Sciatic nerve (tissue), 2 donors: ENCODE results near the gene TNRC6C. TPM values are rescaled to one million over a fixed set of nuclear protein-coding genes. Genes with fewer than 3 reads are reported as not detected.

Experiments used
- ATAC-seq: fragments of 200-7000 bp; cut with Tn5 transposase; one replicate; pipeline ENCODE4 v1.9.1; 2020; ENCODE audit warnings: mild to moderate bottlenecking, moderate library complexity
- DNase-seq: peaks from one replicate; pipeline ENCODE4 v3.0.0-alpha.2; 2020; ENCODE audit warnings: low spot score
- intact Hi-C: fragments of 100-400 bp; cut with DNase I; formaldehyde crosslinking; loops from one replicate; pipeline ENCODE4 v1.14.2; 2022
- total RNA-seq: library from RNA; stranded (reverse); fragmentation: NEBNext Ultra II Directional; extraction: Animal tissue kit (Norgen Biotek cat#: 25700); gene quantifications from one replicate; pipeline ENCODE4 v1.2.1, GENCODE V29; 2021
- donor health status: DM: no; HTN: no; CAD: no.
- donor health status: DM: no; HTN: no; CAD: no.

Gene TNRC6C
- total RNA-seq, 1 donor from 2014 or later, result 69.3 TPM

DNA sequence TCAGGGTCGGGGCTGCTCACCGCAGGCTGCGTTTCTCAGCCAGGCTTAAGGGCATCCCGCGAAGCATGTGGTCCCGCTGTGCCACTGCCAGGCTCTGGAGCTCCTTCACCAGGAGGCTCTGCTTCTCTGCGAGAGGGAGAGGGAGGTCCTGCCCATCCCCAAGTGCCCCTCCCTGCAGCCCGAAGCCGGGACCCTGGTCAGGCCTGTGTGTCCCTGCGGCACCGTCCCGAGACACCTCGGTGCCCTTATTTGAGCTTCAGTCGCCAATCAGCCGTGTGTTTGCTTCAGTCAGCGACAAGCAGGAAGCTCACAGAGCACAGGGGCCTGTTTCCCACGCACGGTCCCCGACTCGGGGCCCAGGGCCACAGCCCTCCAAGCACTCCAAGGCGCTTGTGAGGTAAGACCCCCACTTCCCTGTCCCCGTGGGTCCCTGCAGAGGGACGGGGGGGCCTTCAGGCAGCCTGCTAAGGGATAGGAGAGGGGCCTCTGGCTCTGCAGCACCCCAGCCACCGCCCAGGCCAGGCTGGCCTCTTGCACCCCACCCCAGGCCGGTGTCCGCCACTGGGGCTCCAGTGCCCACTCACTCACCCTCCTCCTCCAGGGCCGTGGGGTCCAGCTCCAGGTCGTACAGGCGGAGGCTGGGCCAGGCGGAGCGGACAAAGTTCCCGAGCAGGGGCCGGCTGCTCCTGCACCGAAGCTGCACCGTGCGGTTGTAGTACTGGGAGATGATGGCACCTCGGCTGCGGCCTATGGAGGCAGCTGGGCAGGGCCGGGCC, 166.8 kb downstream of the TNRC6C start:
- intact Hi-C loops, result loop anchor here (10.0 kb wide), 1 partner anchor 239 kb away; the partner anchor contains the start of gene SOCS3
- no peak for ATAC-seq
- peak; percentile 62 for DNase-seq

DNA sequence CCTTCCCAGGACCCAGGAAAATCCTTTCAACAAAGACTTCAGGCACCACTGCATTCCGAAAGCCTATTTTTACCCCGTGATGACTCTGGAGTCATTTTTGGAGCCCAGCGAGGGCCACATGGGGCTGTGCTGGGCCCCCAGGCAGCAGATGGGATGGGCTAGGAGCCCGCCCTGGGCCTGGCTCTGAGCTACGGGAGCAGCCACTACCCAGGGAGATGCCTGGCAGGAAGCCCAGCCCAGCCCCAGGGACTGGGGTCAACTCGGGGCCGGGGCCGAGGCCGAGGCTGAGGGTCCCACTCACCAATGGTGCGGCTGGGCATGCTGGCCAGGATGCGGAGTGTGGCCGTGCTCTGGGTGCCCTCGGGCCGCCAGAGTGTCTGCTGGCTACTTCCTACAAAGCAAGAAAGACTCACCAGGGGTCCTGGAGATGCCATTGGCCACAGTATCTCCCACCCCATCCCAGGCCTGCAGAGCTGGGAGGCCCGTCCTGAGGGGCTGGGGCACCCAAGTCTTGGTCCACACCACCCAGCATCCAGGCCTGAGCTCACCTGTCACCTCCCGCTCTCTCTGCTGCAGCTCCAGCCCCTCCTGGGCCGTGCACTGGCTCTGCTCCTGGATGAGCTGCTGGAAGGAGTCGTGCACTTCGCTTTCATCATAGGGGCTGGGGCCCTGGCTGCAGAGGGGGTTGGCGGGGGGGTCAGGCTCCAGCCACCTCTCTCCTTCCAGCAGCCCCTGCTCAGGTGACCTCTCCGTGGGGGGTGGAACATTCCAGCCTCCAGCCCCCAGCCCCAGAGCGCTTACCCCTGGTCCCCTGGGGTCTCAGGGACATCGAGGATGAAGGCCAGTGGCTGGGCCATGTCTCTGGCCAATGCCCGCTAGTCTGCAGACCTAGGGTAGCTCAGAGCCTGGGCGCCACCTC, 167.7 kb downstream of the TNRC6C start:
- no peak for ATAC-seq
- intact Hi-C loops, result loop anchor here (10.0 kb wide), 1 partner anchor 239 kb away; the partner anchor contains the start of gene SOCS3
- peak; percentile 68 for DNase-seq

DNA sequence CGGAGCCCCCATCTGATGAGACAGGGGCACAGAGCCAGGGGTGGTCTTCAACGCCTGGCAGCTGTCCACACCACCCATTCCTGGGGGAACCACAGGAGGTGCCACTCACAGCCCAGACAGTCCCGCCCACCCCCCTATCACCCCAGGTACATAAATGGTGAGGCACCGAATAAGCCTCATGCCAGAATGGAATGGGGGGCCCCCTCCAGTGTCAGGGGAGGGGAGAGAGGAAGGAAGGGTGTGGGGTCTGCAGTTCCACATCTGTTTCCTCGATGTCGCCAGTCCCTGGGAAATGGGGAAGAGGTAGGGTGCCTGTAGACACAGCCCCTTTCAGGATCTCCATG, 168.4 kb downstream of the TNRC6C start:
- intact Hi-C loops, result loop anchor here (10.0 kb wide), 1 partner anchor 238 kb away; the partner anchor contains the start of gene SOCS3
- ATAC-seq (no peak), DNase-seq (peak; percentile 60)

DNA sequence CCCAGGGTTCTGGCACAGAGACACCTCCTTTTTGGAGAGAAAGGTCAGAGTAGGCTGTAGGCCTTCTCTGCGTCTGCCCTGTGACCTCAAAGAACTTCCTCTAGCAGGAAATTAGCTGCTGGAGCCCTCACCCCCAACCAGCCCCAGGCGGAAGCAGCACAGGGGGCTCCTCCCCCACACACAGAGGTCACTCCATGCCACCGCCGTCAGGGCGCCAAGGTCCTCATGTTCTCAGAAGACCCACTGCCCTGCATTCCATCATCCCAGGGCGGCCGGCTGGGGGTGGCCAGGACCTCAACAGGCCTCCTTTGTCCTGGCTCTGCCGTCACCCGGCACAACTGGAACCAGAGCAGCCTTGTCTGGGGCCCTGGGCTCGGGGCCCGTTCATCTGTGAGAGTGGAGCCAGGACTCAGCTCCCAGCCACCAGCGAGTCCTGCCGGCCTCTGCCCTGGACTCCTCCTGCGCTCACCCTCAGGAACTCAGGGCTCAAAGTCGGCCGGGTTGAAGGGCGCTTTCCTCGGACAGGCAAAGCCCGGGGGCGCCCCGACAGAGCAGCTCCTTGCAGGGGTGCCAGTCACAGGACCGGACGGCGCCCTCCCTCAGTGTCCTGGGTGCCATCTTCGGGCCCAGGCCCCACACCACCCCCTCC, 168.9 kb downstream of the TNRC6C start:
- intact Hi-C loops, result loop anchor here (10.0 kb wide), 1 partner anchor 237 kb away; the partner anchor contains the start of gene SOCS3
- ATAC-seq, result peak; percentile 70
- DNase-seq, result peak; percentile 86

DNA sequence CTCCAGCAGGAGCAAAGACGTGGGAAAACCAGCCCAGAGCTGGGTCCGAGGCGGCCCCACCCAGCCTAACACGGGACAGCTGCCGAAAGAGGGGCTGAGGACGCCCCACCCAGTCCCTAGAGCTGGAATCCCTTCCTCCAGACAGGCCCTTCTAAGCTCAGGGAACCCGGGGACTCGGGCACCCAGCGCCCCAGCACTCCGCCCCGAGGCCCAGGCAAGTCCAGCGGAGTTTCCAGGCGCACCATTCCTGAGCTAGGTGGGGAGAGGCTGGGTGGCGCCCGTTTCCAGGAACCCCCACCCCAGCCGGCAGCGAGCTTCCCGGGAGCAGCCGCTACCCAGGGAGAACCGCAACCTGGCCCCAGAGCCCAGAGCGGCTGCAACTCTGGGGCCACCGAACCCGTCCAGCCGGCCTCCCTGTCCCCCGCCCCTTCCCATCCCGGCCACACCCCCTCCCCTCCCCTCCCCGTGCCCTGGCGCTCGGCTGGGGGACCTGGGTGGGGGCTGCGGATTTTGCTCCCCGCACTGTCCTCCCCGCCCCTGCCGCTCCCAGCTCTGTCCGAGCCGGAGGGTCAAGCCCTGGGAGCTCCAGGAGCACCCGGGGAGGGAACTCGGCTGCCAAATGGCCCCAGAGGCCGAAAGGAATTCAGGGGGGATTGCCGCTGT, 169.5 kb downstream of the TNRC6C start:
- ATAC-seq (peak; percentile 28), DNase-seq (peak; percentile 74)
- intact Hi-C loops, result loop anchor here (10.0 kb wide), 1 partner anchor 237 kb away; the partner anchor contains the start of gene SOCS3

DNA sequence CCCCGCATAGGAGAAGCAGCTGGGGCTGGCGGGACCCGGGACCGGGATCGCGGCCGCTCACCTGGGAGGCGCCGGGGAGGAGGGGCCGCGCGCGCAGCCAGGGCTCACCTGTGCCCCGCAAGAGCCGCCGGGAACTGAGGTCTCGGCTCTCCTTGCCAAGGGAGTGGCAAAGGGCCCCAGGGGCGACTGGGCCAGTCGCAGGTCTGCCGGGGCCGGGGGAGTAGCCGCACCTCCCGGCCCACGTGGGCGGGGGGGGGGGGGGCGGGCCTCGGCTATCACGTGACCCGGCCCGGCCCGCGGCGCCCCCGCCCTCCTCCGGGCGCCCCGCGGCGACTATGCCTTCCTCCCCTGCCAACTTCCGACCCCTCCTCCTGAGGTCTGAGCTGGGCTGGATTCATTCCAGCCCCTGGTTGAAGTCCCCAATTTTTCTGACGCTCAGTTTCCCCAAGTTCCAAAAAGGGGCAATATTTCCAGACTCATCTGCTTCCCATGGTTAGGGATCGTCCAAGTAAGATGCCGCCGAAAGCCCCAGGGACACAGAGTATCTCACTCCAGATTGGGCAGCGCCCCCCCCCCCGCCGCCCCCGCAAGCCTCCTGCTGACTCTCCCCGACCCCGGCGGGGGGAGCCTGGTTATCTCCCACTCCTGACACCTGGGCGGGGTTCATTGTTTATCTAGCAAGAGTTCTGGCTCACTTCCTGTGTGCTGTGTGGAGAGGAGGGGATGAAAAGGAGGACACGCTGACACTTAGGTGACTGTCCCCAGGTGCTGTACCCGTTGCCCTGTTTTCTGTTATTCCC, 170.2 kb downstream of the TNRC6C start, which contains the start of gene TMC6:
TMC6 (minus strand) TSS at position 205 of the 800 bp plus-strand sequence. CDS start 1,923 bp downstream, outside the sequence.
- DNase-seq, result peak; percentile 65
- intact Hi-C loops, result loop anchor here (10.0 kb wide), 1 partner anchor 236 kb away; the partner anchor contains the start of gene SOCS3

DNA sequence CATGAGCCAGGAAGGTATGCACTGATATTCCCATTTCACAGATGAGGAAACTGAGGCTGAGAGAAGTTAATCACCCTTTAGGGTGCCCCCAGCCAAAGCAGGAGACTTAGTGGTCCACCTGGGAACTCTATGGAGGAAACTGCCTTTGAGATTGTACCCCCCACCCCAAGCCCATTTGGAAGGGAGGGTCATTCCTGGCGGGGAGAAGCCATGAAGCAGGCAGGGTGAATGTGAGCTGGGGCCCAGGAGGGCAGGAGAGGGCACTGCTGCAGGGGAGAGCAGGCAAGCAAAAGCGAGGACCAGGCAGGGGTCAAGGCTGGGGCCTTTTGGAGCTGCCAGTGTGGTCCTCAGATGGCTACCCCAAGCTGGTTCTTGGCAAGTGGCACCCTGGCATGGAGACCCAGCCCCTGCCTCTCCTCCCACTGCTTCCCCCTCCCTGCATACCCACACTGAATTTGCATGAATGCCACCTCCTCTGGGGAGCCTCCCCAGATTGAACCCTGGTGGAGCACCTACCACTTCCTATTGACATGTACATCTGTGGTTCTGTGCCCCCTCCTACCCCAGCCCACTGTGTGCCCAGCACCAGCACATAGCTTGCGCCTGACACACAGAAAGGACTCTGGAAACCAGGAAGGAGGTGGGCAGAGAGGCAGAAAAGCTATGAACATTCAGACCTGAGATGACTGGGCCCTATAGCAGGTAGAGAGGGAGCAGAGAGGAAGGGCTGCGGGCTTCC, 171.0 kb downstream of the TNRC6C start:
- DNase-seq (peak; percentile 60), ATAC-seq (no peak)
- intact Hi-C loops, result loop anchor here (10.0 kb wide), 1 partner anchor 235 kb away; the partner anchor contains the start of gene SOCS3

More for the DNA sequence above, 170.2 kb downstream of the TNRC6C start, which contains the start of gene TMC6:
- no peak for ATAC-seq

DNA sequence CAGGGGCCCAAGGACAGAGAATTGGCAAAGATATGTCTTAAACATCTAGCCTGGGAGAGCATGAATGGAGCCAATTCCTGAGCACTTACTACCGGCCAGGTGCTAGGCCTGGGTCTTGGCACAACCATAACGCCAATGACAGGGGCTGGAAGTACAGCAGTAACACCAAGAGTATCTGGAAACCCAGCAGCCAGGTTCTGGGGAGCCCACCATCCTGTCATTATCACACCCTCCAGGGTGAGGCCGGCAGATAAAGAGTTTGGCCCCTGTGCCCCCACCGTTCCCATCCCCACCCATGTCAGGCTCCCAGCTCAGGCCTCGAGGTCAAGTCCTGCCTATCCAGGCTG, 171.6 kb downstream of the TNRC6C start:
- ATAC-seq, result no peak
- intact Hi-C loops, result no loop called here

DNA sequence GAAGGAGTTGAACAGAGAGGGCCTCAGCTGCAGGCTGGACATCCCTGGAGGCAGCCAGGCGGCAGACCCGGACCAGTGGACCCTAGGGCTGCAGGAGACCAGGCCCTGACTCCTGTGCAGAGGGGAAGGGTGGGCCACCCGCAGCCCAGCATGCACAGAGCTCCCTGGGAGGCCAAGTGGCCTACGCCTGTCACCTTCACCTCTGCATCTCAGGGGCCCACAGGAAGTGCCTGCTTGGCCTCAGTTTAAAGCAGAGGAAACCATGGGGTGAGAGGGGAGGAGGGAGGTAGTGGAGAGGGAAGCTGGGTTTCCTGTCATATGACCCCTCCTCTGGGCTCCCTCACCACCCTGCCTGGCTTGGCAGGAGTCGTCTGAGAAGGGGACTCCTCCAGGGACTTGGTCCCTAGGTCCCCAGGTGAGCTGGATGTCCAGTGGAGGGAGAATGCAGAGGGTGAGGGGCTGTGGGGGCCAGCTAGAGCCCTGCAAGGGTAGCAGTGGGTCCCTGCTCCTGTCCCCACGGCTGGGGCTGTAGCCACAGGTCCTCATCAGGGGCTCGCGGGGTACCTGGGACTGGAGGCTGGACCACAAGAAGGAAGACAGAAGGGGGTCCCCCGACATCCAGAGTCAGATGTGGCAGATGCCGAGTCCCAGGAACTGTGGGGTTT, 172.1 kb downstream of the TNRC6C start, which contains the start of gene TMC8:
TMC8 (plus strand) TSS at position 335 of the 665 bp plus-strand sequence. CDS start 818 bp downstream, outside the sequence.
- intact Hi-C loops, result no loop called here
- peak; percentile 71 for DNase-seq
- peak; percentile 3 for ATAC-seq

More for the DNA sequence above, 171.6 kb downstream of the TNRC6C start:
- DNase-seq, result peak; percentile 56

DNA sequence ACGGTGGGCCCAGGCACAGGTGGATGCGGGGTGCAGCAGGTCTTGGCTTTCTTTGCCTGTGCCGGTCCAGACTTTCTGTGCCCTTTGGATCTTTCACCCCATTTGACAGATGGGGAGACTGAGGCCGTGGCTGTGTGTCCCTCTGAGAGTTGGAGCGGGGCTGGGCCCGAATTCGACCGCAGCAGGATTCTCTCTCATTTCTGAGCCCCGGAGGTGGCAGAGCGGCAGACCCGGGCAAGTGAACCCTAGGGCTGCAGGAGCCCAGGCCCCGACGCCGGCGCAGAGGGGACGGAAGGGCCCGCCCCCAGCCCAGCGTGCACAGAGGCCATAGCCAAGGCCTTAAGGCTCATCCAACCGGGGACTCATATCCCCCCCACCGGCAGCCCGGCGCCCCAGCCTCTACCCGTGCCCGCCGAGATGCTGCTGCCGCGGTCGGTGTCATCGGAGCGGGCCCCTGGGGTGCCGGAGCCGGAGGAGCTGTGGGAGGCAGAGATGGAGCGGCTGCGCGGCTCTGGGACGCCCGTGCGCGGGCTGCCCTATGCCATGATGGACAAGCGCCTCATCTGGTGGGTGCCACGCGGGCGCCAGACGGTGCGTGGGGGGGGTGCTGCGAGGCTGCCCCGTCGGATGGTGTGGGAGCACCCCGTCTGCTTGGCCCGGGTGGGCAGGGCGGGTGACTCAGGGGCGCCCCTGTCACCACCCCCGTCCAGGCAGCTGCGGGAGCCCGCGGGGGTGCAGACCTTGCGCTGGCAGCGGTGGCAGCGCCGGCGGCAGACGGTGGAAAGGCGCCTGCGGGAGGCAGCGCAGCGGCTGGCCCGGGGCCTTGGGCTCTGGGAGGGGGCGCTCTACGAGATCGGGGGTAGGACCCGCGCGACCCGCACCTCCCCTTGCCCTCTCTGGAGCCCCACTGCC, 172.9 kb downstream of the TNRC6C start:
- peak; percentile 68 for DNase-seq
- intact Hi-C loops, result no loop called here
- no peak for ATAC-seq

DNA sequence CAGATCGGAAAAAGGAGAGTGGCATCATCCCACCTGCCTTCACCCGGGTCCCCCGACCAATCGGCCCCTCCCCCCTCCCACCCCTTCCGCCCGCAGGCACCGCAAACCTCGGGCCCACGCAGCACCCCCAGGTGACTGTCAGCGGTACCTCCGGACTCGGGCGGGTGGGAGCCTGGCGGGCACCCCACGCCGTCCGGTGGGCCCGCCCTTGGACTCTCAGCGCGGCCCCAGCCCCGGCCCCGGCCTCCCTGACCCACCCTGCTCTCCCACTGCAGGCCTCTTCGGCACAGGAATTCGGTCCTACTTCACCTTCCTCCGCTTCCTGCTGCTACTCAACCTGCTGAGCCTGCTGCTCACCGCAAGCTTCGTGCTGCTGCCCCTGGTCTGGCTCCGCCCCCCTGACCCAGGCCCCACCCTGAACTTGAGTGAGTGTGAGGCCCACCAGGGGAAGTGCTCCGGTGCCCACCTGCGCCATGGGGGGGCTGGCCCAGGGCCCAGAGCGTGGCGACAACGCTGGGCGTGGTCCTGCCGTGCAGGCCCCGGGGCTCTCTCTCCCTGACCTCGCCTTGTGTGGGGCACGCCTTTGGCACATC, 173.7 kb downstream of the TNRC6C start:
- no peak for ATAC-seq
- DNase-seq, result peak; percentile 60
- intact Hi-C loops, result no loop called here

DNA sequence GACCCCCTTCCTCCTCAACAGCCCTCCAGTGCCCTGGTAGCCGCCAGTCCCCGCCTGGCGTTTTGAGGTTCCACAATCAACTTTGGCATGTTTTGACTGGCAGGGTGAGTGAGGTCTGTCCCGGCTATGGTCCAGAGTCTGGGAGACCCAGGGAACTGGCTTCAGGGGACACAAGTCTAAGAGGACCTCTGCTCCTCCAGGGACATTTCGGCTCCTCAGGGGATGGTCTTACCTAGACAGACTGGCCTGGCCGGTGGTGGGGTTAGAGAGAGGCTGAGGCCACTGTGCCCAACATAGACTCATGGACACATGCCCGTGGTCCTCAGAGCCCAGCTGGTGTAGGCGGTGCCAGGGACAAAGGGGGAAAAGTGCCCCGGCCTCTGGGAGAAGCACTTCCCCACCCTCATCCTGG, 174.3 kb downstream of the TNRC6C start:
- DNase-seq (no peak), ATAC-seq (no peak)
- intact Hi-C loops, result no loop called here

DNA sequence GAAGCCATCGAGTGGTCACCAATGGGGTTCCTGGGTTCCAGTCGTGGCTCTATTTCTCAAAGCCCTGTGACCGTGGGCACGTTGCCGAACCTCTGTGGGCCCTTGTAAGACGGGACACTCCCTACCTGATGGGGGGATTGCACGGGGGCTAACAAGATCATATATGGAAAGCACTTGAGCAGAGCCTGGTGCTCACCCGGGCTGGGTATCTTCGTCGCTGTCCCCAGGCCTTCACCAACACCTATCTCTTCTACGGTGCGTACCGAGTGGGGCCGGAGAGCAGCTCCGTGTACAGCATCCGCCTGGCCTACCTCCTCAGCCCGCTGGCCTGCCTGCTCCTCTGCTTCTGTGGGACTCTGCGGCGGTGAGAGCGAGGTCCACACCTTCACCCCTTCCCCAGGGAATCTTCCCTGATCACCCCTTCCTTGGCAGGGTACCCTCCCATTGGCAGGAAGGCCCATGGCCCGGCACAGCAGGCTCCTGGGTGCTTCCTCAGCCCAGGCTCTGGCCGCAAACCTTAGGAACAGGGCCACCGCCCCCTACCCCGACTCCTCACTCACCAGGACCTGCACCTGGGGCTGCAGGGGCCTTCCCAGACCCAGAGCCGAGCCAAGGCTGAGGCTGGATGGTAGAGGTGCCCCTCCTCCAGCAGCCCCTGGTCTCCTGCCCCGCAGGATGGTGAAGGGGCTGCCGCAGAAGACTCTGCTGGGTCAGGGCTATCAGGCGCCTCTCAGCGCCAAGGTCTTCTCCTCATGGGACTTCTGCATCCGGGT, 174.9 kb downstream of the TNRC6C start:
- no peak for DNase-seq
- intact Hi-C loops, result no loop called here
- no peak for ATAC-seq
